Neuron (in vitro differentiated cells): ENCODE measurements around the gene OARD1.

Source experiments
- H2AFZ ChIP-seq: one replicate; pipeline ENCODE4 v1.6.1; 2013; ENCODE audit warnings: low read depth, mild to moderate bottlenecking, inconsistent platforms, low read length, moderate library complexity
- H3K27me3 ChIP-seq: one replicate; pipeline ENCODE4 v1.6.1; 2013; ENCODE audit warnings: low read length; ENCODE audit not compliant: insufficient read depth
- H3K36me3 ChIP-seq: one replicate; pipeline ENCODE4 v1.6.1; 2013; ENCODE audit warnings: low read length; ENCODE audit not compliant: insufficient read depth
- H3K4me1 ChIP-seq: one replicate; pipeline ENCODE4 v1.6.1; 2013; ENCODE audit warnings: low read length; ENCODE audit not compliant: insufficient read depth
- H3K4me3 ChIP-seq: 2 replicates; pipeline ENCODE4 v1.5.1; 2013; ENCODE audit warnings: mild to moderate bottlenecking, low read length, moderate library complexity
- H3K9me3 ChIP-seq: one replicate; pipeline ENCODE4 v1.6.1; 2013; ENCODE audit warnings: low read length

OARD1 gene

DNA sequence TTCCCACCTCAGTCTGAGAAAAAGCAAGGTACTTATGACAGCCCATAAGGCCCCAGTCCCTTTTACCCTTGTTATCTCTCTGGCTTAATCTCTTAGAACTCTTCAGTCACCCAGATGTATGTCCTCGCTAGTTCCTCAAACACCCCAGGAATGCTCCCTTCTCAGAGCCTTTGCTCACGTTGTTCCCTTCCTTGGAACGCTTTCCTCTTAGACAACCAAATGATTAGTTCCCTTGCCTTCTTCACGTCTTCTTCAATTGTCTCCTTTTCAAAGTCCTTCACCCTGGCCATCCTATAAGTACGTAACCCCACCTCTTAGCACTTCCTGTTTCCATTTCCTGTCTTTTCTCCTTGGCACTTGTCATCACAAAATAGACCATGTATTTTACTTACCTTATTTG lies 20.3 kb downstream of the OARD1 start:
- no peaks in the 10 kb centered on the region for H3K9me3 ChIP-seq
- no peak overlapping the region for H2AFZ ChIP-seq

DNA sequence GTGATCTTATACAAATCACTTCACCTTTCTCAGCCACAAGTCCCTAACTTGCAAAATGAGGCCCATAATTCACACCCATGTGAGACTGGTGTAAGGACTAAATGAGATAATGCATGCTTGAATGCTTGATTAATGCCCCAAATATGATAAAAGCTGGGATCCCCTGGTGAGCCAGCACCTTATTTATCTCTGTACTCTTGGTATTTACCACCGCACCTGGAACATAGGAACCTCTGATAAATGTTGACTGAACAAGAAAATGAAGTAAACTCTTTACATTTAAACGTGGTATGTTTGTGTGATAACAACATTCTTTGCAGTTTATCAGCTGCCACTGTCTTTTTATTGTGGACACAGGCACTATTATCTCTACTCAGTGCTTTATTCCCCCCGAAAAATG lies 21.6 kb downstream of the OARD1 start:
- Histone ChIP-seq H2AFZ (no peak overlapping the region), H3K9me3 (no peaks in the 10 kb centered on the region), H3K4me1 (peaks cover 4% of the 10 kb centered on the region), H3K27me3 (no peaks in the 10 kb centered on the region), H3K4me3 (no peak overlapping the region), H3K36me3 (no peaks in the 10 kb centered on the region)

More for the DNA sequence above, 20.3 kb downstream of the OARD1 start:
- no peaks in the 10 kb centered on the region for H3K27me3 ChIP-seq
- no peak overlapping the region for H3K4me3 ChIP-seq
- H3K4me1 ChIP-seq = peaks cover 4% of the 10 kb centered on the region
- no peaks in the 10 kb centered on the region for H3K36me3 ChIP-seq

DNA sequence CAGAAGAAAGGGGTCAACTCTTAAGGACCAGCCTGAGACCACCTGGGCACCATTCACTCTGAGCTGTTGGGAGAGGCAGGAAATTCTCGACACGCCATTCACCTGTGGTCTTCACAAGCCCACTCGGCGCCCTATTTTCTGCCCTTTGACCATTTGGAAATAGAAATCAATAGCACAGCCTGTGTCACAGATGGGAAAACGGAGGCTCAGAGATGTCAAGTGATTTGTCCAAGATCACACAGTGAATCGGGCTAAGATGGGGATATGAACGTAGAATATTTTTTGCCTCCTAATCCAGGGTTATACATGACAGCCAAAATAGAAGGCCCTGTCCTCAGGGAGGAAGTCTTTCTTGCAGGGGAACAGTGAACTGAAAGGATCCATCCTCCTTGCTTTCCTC lies 22.2 kb downstream of the OARD1 start:
- Histone ChIP-seq H3K4me1 (peaks cover 4% of the 10 kb centered on the region), H3K36me3 (no peaks in the 10 kb centered on the region), H3K27me3 (no peaks in the 10 kb centered on the region), H2AFZ (no peak overlapping the region), H3K4me3 (no peak overlapping the region), H3K9me3 (no peaks in the 10 kb centered on the region)

DNA sequence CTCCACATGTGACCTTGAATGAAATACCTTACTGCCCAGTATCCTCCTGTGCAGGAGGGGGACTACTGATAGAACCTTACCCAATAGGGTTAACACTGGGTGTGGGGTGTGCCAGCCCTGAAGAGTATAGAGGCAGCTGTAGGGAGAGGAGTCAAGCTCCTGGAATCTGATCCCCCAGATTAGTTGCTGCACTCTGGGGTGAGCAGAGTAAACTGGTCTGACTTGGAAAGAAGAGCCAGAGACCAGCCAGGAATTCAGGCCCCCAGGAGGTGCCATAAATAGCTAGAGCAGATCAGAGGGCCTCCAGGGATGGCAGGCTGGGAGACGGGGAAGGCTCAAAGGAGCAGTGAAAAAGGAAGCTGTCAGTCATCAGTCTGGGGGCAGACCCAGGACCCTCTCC lies 22.6 kb downstream of the OARD1 start:
- H3K36me3 ChIP-seq = no peaks in the 10 kb centered on the region
- H3K4me3 ChIP-seq = no peak overlapping the region
- H3K9me3 ChIP-seq = no peaks in the 10 kb centered on the region
- no peak overlapping the region for H2AFZ ChIP-seq
- no peaks in the 10 kb centered on the region for H3K27me3 ChIP-seq
- peaks cover 4% of the 10 kb centered on the region for H3K4me1 ChIP-seq

DNA sequence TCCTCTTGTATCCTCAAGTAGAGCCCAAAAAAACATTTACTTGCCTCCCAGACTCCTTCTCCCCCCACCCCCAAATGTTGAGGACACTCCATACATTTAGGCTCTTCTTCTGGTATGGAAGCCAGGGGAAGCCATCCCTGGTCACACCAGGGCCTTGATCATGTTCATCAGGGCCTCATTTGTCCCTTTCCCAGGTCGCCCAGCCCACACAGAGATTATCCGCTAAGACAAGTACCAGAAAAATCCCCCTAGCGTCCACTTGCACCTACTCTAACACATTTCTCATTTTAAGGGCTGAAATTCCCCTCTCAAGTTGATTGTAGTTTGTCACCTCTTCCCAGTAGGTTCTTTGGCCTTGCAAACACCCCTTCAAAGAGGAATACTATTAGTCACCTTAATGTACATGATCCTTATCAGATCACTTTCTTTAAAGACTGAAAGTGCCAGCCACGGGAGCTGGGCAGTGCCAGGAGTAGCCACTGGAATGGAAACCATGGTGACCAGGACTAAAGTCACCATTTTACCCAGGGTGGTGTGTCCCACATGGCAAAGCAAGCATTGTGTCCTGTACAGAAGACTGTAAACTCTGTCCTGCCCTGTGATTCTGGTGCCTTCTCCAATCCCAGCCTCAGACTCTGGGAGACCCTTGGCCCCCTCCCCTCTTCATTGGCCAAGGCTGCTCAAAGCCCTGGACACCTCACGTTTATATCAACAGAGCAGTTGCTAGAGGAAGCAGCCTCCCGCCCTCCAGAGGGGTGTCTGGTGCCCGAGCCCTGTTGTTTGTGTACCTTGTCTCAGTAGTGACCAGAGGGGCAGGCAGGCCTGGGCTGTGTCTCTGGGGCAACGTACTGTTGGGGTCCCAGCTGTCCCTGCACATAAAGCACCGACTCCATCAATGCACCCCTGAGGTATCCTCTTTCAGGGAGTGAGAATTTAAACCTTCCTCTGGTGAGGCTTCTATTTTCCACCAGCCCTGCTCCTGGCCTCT lies 24.1 kb downstream of the OARD1 start:
- no peaks in the 10 kb centered on the region for H3K9me3 ChIP-seq
- no peak overlapping the region for H2AFZ ChIP-seq
- H3K27me3 ChIP-seq = no peaks in the 10 kb centered on the region
- no peaks in the 10 kb centered on the region for H3K36me3 ChIP-seq
- peaks cover 4% of the 10 kb centered on the region for H3K4me1 ChIP-seq
- H3K4me3 ChIP-seq = no peak overlapping the region

DNA sequence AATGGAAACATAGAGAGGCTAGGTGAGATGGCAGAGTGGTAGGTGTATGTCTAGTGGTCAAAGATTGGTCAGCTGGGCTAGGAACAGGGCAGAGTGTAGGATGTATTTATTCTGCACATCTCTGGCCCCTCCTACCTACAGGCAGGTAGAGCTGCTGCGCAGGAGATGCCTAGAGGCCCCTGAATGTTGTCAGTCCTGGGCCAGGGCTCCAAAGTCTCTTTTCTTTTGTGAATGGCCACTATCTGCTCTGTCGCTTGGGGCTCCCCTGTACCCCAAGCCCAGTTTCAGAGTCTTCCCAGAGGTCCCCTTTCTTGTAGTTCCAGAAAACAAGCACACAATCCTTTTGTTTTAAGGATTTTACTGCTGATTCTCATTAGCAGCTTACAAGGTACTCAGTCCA lies 24.9 kb downstream of the OARD1 start:
- H3K36me3 ChIP-seq = no peaks in the 10 kb centered on the region
- H3K4me1 ChIP-seq = peaks cover 4% of the 10 kb centered on the region
- no peak overlapping the region for H3K4me3 ChIP-seq

DNA sequence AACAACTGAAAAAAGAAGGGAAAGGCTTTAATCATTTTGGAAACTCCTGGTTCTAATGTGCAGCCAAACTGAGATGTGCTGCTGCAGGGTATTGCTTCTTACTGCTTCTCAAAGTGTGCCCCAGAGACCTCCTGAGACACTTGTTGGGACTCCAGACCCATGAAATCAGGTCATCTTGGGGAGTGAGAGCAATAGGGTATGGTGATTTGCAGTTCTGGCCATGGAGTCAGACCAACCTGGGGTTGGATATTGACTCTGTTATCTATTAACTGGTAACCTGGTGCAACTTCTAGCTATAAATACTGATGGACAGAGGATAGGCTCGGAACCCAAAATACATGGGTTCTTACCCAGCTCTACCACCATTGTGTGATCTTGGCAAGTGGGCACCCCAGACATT lies 26.1 kb downstream of the OARD1 start:
- H3K27me3 ChIP-seq = no peaks in the 10 kb centered on the region
- peaks cover 4% of the 10 kb centered on the region for H3K4me1 ChIP-seq
- H3K4me3 ChIP-seq = no peak overlapping the region

More for the DNA sequence above, 24.9 kb downstream of the OARD1 start:
- no peaks in the 10 kb centered on the region for H3K27me3 ChIP-seq
- H2AFZ ChIP-seq = no peak overlapping the region
- no peaks in the 10 kb centered on the region for H3K9me3 ChIP-seq

DNA sequence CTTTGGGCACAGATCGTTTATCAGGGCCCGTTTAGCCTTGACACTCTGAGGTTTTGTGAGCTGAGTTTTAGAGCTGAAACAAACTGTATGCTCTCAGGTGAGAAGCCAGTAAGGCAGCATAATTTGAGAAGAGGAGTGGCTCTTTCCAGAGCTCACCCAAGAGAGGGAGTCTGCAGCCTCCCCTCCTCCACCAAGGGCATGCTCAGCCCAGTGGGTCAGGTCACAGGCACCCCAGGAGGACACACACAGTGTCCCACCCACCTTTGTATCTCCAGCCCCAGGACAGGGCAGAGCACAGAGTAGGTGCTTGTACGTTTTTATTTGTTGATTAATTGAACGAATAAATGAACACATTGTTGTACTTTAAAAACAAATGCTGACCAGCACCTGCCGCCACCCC lies 26.5 kb downstream of the OARD1 start:
- H3K4me3 ChIP-seq = no peak overlapping the region
- H3K27me3 ChIP-seq = no peaks in the 10 kb centered on the region

More for the DNA sequence above, 26.1 kb downstream of the OARD1 start:
- Histone ChIP-seq H3K36me3 (no peaks in the 10 kb centered on the region), H2AFZ (no peak overlapping the region), H3K9me3 (no peaks in the 10 kb centered on the region)

DNA sequence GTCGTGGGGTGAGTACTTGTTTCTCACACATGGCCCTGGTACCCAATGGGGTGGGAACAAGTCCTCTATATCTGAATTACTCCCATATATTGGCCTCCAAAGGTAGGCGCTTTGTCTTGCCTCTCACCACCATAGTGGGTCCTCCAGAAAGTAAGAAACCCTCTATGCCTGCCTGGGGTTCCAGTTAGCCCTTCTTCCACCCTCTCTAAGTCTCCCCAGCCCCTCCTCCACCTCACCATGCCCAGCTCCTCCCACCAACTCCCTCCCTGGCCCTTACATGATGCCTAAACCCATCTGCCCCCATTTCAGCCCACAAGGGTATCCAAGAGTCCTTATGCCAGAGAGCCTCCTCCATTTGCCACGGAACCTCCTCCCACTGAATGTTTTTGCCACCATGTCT lies 29.0 kb downstream of the OARD1 start:
- H2AFZ ChIP-seq = no peak overlapping the region

More for the DNA sequence above, 26.5 kb downstream of the OARD1 start:
- Histone ChIP-seq H2AFZ (no peak overlapping the region), H3K4me1 (peaks cover 4% of the 10 kb centered on the region), H3K9me3 (no peaks in the 10 kb centered on the region), H3K36me3 (no peaks in the 10 kb centered on the region)

DNA sequence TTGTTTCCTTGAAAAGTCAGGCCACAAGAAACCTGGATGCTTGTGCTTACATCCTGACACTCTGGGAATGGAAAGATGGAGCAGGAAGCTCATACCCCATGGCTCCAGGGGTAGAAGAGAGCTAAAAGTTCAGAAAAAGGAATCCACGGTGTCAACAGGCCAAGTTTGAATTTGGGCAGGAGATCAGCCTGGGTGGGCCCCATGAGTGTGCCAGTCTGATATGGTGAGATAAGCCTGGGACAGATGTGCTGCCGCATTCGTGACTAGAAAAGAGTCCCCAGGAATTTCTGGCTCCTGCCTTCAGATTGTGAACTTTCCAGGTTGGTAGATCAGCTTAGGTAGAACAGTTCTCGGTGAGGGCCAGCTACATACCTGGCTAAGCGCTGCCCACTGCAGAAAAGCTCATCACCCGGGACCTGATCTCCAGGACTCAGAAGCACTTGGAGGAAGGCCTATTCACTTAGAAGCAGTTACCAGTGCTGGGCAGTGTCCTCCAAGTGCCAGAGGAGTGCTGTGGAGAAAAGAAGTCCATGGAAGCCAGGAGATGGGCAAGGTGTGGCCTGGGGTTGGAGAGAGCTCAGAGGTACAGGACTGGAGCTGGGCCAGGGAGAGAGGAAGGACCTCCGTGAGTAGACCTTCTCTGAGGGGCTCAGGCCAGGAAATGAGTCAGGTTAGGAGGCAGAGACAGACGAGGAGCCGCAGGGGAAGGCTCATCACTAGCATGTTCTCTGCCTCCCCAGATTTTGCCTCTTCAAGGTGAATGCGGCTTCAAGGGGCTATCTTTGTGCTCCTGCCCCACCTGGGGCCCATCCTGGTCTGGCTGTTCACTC lies 29.7 kb downstream of the OARD1 start, which contains the start of gene TSPO2:
Gene TSPO2 (plus strand): TSS at position 242 of the 830 bp plus-strand sequence. CDS start 519 bp downstream, at position 761.
- Histone ChIP-seq H3K4me1 (no peaks in the 10 kb centered on the region), H2AFZ (no peak within 1 kb of the TSS), H3K27me3 (no peaks in the 10 kb centered on the region), H3K4me3 (no peak within 1 kb of the TSS), H3K36me3 (no peaks in the 10 kb centered on the region), H3K9me3 (no peaks in the 10 kb centered on the region)

More for the DNA sequence above, 29.0 kb downstream of the OARD1 start:
- H3K9me3 ChIP-seq = no peaks in the 10 kb centered on the region
- H3K4me1 ChIP-seq = no peaks in the 10 kb centered on the region
- no peaks in the 10 kb centered on the region for H3K27me3 ChIP-seq
- no peaks in the 10 kb centered on the region for H3K36me3 ChIP-seq
- no peak overlapping the region for H3K4me3 ChIP-seq

DNA sequence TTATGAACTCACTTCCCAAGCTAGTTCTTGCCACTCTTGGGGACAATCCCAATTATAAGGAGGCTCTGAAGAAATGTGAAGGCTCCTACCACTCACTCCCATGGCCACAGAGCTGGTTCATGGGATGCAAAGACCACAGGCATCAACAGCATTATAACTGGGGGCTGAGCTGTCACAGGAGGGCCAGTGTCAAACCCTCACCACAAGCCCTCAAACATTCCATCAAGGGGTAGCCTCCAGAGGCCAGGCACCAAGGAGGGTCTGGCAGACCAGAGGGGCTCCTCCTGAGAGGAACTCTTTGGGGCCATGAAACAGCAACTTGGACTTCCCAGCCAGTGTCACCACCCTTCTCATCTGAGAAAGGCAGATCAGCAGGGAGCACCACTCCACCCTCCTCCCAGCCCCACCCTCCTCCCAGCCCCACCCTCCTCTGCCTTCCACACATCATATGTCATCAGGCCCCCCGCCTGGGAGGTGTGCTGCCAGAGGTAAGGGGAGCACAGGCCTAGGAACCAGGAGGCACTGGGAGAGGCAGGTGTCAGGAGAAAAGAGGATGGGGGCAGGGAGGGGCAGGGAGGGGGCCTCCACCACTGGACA lies 31.1 kb downstream of the OARD1 start:
- no peak overlapping the region for H3K4me3 ChIP-seq
- no peak overlapping the region for H2AFZ ChIP-seq
- H3K36me3 ChIP-seq = no peaks in the 10 kb centered on the region
- H3K27me3 ChIP-seq = no peaks in the 10 kb centered on the region
- no peaks in the 10 kb centered on the region for H3K9me3 ChIP-seq
- H3K4me1 ChIP-seq = no peaks in the 10 kb centered on the region

DNA sequence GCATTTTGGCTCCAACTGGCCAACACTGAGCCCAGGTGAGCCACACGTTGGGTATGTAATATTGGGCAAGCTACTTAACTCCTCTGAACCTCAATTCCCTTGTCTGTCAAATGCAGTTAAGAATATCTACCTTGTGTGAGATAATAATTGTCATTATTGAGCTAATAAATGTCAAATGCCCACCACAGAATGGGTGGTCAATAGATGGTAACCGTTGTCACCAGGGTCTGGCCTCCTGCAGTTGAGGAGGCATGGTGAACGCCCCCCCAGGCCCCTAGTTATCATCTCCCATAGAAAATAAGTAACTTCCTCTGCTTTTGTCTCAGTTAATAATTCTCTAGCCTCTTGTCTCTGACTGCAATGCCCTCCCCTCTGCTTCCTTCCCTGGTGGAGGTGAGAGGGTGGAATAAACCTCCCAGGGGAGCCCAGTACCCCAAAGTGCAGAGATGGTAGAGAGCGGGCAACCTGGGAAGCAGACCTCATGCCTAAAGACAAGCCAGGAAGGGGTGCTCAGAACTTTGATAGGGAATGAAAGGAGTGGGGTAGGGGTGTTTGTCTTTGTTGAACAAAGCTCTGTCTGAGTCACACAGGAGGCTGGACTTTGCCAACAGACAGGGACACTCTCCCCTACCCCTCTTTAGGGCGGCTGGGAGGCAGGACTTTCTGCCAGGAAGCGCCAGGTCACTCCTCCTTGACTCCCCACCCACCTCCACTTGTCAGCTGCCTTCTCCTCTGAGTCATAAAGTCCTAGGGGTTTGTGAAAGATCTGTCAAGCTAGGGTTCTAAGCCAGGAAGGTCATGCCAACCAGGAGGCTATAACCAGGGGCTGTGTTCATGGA lies 31.8 kb downstream of the OARD1 start:
- Histone ChIP-seq H3K27me3 (no peaks in the 10 kb centered on the region), H3K36me3 (no peaks in the 10 kb centered on the region), H3K9me3 (no peaks in the 10 kb centered on the region), H2AFZ (no peak overlapping the region), H3K4me3 (no peak overlapping the region), H3K4me1 (no peaks in the 10 kb centered on the region)
